ENCODE data around the gene ROBO2. TPM values are rescaled to one million over a fixed set of nuclear protein-coding genes. Genes with fewer than 3 reads are reported as not detected.

ROBO2 gene
- polyA plus RNA-seq, 1 donor, result 2.2 TPM

- no peak for DNase-seq (ENCODE audit: low read depth)
Observed at GRCh38 chr3:77102951-77103769, 63.3 kb downstream of the ROBO2 start.

GRCh38 chr3:77122652-77123051 is 82.8 kb downstream of the ROBO2 start:
- DNase-seq (ENCODE audit: low read depth), result no peak

- no peak for DNase-seq (ENCODE audit: low read depth)
Observed at GRCh38 chr3:77125966-77126365, 86.1 kb downstream of the ROBO2 start.

GRCh38 chr3:77134769-77135168 is 94.9 kb downstream of the ROBO2 start:
- no peak for DNase-seq (ENCODE audit: low read depth)

GRCh38 chr3:77137559-77137958 is 97.7 kb downstream of the ROBO2 start:
- DNase-seq (ENCODE audit: low read depth), result no peak

- no peak for DNase-seq (ENCODE audit: low read depth)
Observed at GRCh38 chr3:77139624-77140023, 99.7 kb downstream of the ROBO2 start.

GRCh38 chr3:77141423-77141822 is 101.5 kb downstream of the ROBO2 start:
- no peak for DNase-seq (ENCODE audit: low read depth)

GRCh38 chr3:77142578-77142977 is 102.7 kb downstream of the ROBO2 start:
- no peak for DNase-seq (ENCODE audit: low read depth)

- no peak for DNase-seq (ENCODE audit: low read depth)
Observed at GRCh38 chr3:77146004-77146403, 106.1 kb downstream of the ROBO2 start.

GRCh38 chr3:77147836-77148578 is 108.1 kb downstream of the ROBO2 start:
- DNase-seq (ENCODE audit: low read depth), result no peak

GRCh38 chr3:77149382-77149781 is 109.5 kb downstream of the ROBO2 start:
- no peak for DNase-seq (ENCODE audit: low read depth)

GRCh38 chr3:77150028-77150427 is 110.1 kb downstream of the ROBO2 start:
- DNase-seq (ENCODE audit: low read depth), result no peak

GRCh38 chr3:77150759-77151158 is 110.9 kb downstream of the ROBO2 start:
- no peak for DNase-seq (ENCODE audit: low read depth)

- DNase-seq (ENCODE audit: low read depth), result no peak
Observed at GRCh38 chr3:77158730-77159581, 119.1 kb downstream of the ROBO2 start.

- no peak for DNase-seq (ENCODE audit: low read depth)
Observed at GRCh38 chr3:77160931-77161497, 121.1 kb downstream of the ROBO2 start.

- no peak for DNase-seq (ENCODE audit: low read depth)
Observed at GRCh38 chr3:77169823-77170222, 129.9 kb downstream of the ROBO2 start.

GRCh38 chr3:77171026-77171425 is 131.1 kb downstream of the ROBO2 start:
- DNase-seq (ENCODE audit: low read depth), result no peak

- no peak for DNase-seq (ENCODE audit: low read depth)
Observed at GRCh38 chr3:77179762-77180161, 139.9 kb downstream of the ROBO2 start.

- DNase-seq (ENCODE audit: low read depth), result no peak
Observed at GRCh38 chr3:77182341-77182740, 142.4 kb downstream of the ROBO2 start.

GRCh38 chr3:77186319-77186718 is 146.4 kb downstream of the ROBO2 start:
- no peak for DNase-seq (ENCODE audit: low read depth)

GRCh38 chr3:77186728-77187127 is 146.8 kb downstream of the ROBO2 start:
- no peak for DNase-seq (ENCODE audit: low read depth)

- DNase-seq (ENCODE audit: low read depth), result no peak
Observed at GRCh38 chr3:77188210-77188609, 148.3 kb downstream of the ROBO2 start.

Measured in forelimb muscle (tissue), 1 donor.